ENCODE measurements around the gene SMCO3.

The SMCO3 gene

DNA sequence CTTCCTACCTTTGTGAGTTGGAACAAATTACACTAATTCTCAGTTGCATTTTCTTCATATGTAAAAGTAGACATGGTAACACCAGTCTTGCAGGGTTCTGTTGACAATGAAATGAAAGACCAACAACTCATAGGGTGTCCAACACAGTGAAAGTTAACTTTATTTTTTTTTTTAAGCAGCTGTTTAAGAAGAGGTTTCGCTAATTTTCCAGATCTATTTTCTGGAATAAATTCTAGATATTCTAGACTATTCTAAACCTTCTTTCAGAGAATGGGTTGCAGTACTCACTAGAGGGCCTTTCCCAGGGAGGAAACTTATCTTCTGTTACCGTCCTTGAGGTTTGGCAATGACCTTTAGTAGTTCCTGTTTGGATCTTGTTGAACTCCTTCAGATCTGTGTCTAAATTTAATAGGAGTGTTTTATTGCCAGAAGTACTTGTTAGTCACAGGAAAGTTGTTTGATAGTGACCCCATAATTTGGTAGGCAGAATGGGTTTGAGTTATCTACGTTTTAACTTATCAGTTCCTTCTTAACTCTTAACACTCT is 32.1 kb upstream of the SMCO3 start:
- no peaks in the 10 kb centered on the region for H3K9me2 ChIP-seq (replicated peaks; ENCODE audit: control insufficient read depth, low read length)
- no peaks in the 10 kb centered on the region for H3K27me3 ChIP-seq (ENCODE audit: control insufficient read depth, low read length)
- no peaks in the 10 kb centered on the region for H4K20me1 ChIP-seq (ENCODE audit: control insufficient read depth, insufficient read depth, low read depth, low read length)
- no peak overlapping the region for H3K4me3 ChIP-seq (ENCODE audit: low read length)
- no peaks in the 10 kb centered on the region for H3F3A ChIP-seq (ENCODE audit: control insufficient read depth, insufficient read depth)
- no peaks in the 10 kb centered on the region for H3K79me2 ChIP-seq (ENCODE audit: control insufficient read depth, low read length)
- H3K4me2 ChIP-seq (ENCODE audit: low read length) = no peak overlapping the region
- no peak overlapping the region for H3K27ac ChIP-seq (ENCODE audit: low read depth, low read length)
- no peaks in the 10 kb centered on the region for H3K9me3 ChIP-seq (ENCODE audit: control insufficient read depth, insufficient read depth, low read length)
- TF ChIP-seq, protein P1, sequence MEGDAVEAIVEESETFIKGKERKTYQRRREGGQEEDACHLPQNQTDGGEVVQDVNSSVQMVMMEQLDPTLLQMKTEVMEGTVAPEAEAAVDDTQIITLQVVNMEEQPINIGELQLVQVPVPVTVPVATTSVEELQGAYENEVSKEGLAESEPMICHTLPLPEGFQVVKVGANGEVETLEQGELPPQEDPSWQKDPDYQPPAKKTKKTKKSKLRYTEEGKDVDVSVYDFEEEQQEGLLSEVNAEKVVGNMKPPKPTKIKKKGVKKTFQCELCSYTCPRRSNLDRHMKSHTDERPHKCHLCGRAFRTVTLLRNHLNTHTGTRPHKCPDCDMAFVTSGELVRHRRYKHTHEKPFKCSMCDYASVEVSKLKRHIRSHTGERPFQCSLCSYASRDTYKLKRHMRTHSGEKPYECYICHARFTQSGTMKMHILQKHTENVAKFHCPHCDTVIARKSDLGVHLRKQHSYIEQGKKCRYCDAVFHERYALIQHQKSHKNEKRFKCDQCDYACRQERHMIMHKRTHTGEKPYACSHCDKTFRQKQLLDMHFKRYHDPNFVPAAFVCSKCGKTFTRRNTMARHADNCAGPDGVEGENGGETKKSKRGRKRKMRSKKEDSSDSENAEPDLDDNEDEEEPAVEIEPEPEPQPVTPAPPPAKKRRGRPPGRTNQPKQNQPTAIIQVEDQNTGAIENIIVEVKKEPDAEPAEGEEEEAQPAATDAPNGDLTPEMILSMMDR (IDR thresholded peaks at IDR 0.05; ENCODE audit: low read depth, low read length, poor library complexity, severe bottlenecking) = no peak
- no peak for TF ChIP-seq EZH2phosphoT487 (IDR thresholded peaks at IDR 0.05; ENCODE audit: borderline replicate concordance, low read length)
- H3K4me1 ChIP-seq (ENCODE audit: control insufficient read depth, low read length) = peaks cover 14% of the 10 kb centered on the region
- no peaks in the 10 kb centered on the region for H3K36me3 ChIP-seq (ENCODE audit: control insufficient read depth, low read length)

DNA sequence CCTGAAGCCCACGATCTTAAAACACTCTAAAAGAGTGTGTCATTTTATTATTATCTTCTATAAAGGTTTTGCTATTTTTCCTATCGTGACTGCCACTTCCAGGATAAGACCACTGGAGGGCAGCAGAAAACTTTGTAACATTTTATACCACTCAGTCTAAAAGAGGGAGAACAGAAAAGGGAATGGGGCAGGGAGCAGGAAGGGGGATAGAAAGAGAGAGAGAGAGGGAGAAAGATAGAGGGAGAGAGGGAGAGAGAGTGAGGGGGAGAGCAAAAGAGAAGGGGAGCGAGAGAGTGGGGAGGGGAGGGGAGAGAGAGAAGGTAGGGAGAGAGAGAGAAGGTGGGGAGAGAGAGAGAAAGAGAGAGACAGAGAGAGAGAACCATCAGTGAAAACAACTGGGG is 31.4 kb upstream of the SMCO3 start:
- Histone ChIP-seq H3K4me1 (ENCODE audit: control insufficient read depth, low read length) (peaks cover 14% of the 10 kb centered on the region), H3K79me2 (ENCODE audit: control insufficient read depth, low read length) (no peaks in the 10 kb centered on the region), H3K27me3 (ENCODE audit: control insufficient read depth, low read length) (no peaks in the 10 kb centered on the region), H3K27ac (ENCODE audit: low read depth, low read length) (no peak overlapping the region), H3F3A (ENCODE audit: control insufficient read depth, insufficient read depth) (no peaks in the 10 kb centered on the region), H3K36me3 (ENCODE audit: control insufficient read depth, low read length) (no peaks in the 10 kb centered on the region), H3K9me3 (ENCODE audit: control insufficient read depth, insufficient read depth, low read length) (no peaks in the 10 kb centered on the region), H3K9me2 (replicated peaks; ENCODE audit: control insufficient read depth, low read length) (no peaks in the 10 kb centered on the region), H3K4me3 (ENCODE audit: low read length) (no peak overlapping the region), H4K20me1 (ENCODE audit: control insufficient read depth, insufficient read depth, low read depth, low read length) (no peaks in the 10 kb centered on the region), H3K4me2 (ENCODE audit: low read length) (peak overlapping the region; percentile 41; the same call in 1 of the 2 replicates)
- TF ChIP-seq, protein P1 (IDR thresholded peaks at IDR 0.05; ENCODE audit: low read depth, low read length, poor library complexity, severe bottlenecking) = peak; percentile 73
- no peak for TF ChIP-seq EZH2phosphoT487 (IDR thresholded peaks at IDR 0.05; ENCODE audit: borderline replicate concordance, low read length)

DNA sequence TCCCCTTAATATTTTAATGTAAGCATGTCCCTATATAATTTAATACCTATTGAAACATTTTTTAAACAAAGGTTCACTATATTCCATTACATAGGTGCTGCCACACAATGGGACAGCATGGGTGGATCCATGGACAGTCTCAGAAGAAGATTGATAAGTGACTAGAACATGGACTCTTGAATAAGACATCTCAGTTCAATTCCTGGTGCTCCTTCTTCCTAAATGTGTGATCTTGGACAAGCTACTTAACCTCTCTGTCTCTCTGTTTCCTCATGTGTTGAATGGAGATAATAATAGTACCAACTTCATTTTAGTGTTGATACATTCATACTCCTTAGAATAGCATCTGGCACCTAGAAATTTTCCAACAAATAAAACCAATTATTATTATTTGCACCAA is 30.4 kb upstream of the SMCO3 start:
- Histone ChIP-seq H3K79me2 (ENCODE audit: control insufficient read depth, low read length) (no peaks in the 10 kb centered on the region), H3K36me3 (ENCODE audit: control insufficient read depth, low read length) (no peaks in the 10 kb centered on the region), H3K9me3 (ENCODE audit: control insufficient read depth, insufficient read depth, low read length) (no peaks in the 10 kb centered on the region), H3K4me2 (ENCODE audit: low read length) (no peak overlapping the region), H4K20me1 (ENCODE audit: control insufficient read depth, insufficient read depth, low read depth, low read length) (no peaks in the 10 kb centered on the region), H3K4me1 (ENCODE audit: control insufficient read depth, low read length) (peaks cover 14% of the 10 kb centered on the region), H3F3A (ENCODE audit: control insufficient read depth, insufficient read depth) (no peaks in the 10 kb centered on the region), H3K27me3 (ENCODE audit: control insufficient read depth, low read length) (no peaks in the 10 kb centered on the region), H3K27ac (ENCODE audit: low read depth, low read length) (no peak overlapping the region), H3K9me2 (replicated peaks; ENCODE audit: control insufficient read depth, low read length) (no peaks in the 10 kb centered on the region), H3K4me3 (ENCODE audit: low read length) (no peak overlapping the region)
- TF ChIP-seq, protein P1 (IDR thresholded peaks at IDR 0.05; ENCODE audit: low read depth, low read length, poor library complexity, severe bottlenecking) = no peak
- no peak for TF ChIP-seq EZH2phosphoT487 (IDR thresholded peaks at IDR 0.05; ENCODE audit: borderline replicate concordance, low read length)

Measured in DOHH2 (cell line).